Measurements from ENCODE around the gene VPS45. TPM values are rescaled to one million over a fixed set of nuclear protein-coding genes. Genes with fewer than 3 reads are reported as not detected.

The VPS45 gene
- polyA plus RNA-seq, 3 donors, result 36.0 to 41.9 (median 36.8) TPM

DNA sequence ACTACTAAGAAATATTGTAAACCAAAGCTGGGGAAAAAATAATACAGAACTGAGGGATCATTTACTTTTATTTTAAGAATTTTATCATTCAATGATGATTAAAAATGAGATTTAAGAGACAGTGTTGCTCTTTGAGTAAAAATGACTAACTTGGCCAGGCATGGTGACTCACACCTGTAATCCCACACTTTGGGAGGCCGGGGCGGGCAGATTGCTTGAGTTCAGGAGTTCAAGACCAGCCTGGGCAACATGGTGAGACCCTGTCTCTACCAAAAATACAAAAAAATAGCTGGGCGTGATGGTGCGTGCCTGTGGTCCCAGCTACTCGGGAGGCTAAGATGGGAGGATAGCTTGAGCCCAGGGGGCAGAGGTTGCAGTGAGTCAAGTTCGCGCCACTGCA lies 60.3 kb downstream of the VPS45 start:
- H3K27me3 ChIP-seq (ENCODE audit: control insufficient read depth in 2 of 2, insufficient read depth in 2 of 2, low read length in 2 of 2), result no peaks in the 10 kb centered on the region
- Mint-ChIP-seq H3K9me3 (no peaks in the 10 kb centered on the region), H3K27me3 (ENCODE audit: low read depth in 3 of 3) (no peaks in the 10 kb centered on the region), H3K4me3 (no peak overlapping the region), H3K36me3 (peaks cover 21 to 34% of the 10 kb centered on the region in 2 donors), H3K4me1 (peaks cover 2% of the 10 kb centered on the region), H3K27ac (peak overlapping the region in 1 of 7 donors; percentile 58)
- no peaks in the 10 kb centered on the region for H3K4me1 ChIP-seq (ENCODE audit: control insufficient read depth in 1 of 2, insufficient read depth in 2 of 2, low read length in 2 of 2)
- H3K79me2 ChIP-seq (ENCODE audit: insufficient read depth, low read length), result no peaks in the 10 kb centered on the region
- intact Hi-C loops (cut with micrococcal nuclease), result no loop called here
- TF ChIP-seq, protein P1, sequence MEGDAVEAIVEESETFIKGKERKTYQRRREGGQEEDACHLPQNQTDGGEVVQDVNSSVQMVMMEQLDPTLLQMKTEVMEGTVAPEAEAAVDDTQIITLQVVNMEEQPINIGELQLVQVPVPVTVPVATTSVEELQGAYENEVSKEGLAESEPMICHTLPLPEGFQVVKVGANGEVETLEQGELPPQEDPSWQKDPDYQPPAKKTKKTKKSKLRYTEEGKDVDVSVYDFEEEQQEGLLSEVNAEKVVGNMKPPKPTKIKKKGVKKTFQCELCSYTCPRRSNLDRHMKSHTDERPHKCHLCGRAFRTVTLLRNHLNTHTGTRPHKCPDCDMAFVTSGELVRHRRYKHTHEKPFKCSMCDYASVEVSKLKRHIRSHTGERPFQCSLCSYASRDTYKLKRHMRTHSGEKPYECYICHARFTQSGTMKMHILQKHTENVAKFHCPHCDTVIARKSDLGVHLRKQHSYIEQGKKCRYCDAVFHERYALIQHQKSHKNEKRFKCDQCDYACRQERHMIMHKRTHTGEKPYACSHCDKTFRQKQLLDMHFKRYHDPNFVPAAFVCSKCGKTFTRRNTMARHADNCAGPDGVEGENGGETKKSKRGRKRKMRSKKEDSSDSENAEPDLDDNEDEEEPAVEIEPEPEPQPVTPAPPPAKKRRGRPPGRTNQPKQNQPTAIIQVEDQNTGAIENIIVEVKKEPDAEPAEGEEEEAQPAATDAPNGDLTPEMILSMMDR (IDR thresholded peaks at IDR 0.05), result no peak
- H3K4me3 ChIP-seq (replicated peaks in 1 of 3; ENCODE audit: low read depth in 2 of 3, low read length in 3 of 3), result no peak overlapping the region
- H3K9me3 ChIP-seq (replicated peaks in 1 of 2; ENCODE audit: control insufficient read depth in 1 of 2, insufficient read depth in 1 of 2, low read length in 2 of 2), result no peaks in the 10 kb centered on the region
- no peak overlapping the region for H3K27ac ChIP-seq (ENCODE audit: low read depth in 1 of 2, low read length in 2 of 2)
- no peak overlapping the region for H3K4me2 ChIP-seq (replicated peaks; ENCODE audit: extremely low read depth, low read length, poor library complexity, severe bottlenecking)
- WGBS (ENCODE audit: insufficient coverage), result 100% methylated on average over 2 of the region's 7 CpGs
- DNase-seq, result no peak
- no peak overlapping the region for H3K9ac ChIP-seq (ENCODE audit: insufficient read depth, low read length, poor library complexity, severe bottlenecking)
- H3K36me3 ChIP-seq (replicated peaks in 1 of 2; ENCODE audit: control insufficient read depth in 1 of 2, insufficient read depth in 2 of 2, low read length in 2 of 2), result peaks cover 0 to 7% of the 10 kb centered on the region in 2 donors
- H2AFZ ChIP-seq (ENCODE audit: insufficient read depth, low read depth, low read length, poor library complexity, severe bottlenecking), result no peak overlapping the region
- no peaks in the 10 kb centered on the region for H4K20me1 ChIP-seq (ENCODE audit: insufficient read depth, low read length)

DNA sequence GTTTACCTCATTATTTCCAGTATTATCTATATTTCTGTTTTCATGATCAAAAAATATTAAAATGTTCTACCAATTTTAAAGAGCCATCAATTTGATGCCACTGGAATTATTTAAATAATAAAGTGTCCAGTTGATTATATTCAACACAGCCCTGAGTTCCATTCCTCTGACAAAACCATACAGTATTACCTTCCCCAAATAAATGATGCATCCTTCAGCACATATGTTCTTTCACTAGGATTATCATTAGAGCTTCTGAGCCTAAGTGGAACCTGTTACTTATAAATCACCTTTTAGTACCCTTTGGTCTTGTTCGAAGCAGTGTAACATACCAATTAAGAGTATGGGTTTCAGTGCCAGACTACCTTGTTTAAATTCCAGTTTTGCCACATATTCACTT lies 64.8 kb downstream of the VPS45 start:
- Histone ChIP-seq H3K4me2 (replicated peaks; ENCODE audit: extremely low read depth, low read length, poor library complexity, severe bottlenecking) (no peak overlapping the region), H3K27ac (ENCODE audit: low read depth in 1 of 2, low read length in 2 of 2) (no peak overlapping the region), H3K79me2 (ENCODE audit: insufficient read depth, low read length) (no peaks in the 10 kb centered on the region), H3K4me1 (ENCODE audit: control insufficient read depth in 1 of 2, insufficient read depth in 2 of 2, low read length in 2 of 2) (no peaks in the 10 kb centered on the region), H3K36me3 (replicated peaks in 1 of 2; ENCODE audit: control insufficient read depth in 1 of 2, insufficient read depth in 2 of 2, low read length in 2 of 2) (peaks cover 0 to 7% of the 10 kb centered on the region in 2 donors), H2AFZ (ENCODE audit: insufficient read depth, low read depth, low read length, poor library complexity, severe bottlenecking) (no peak overlapping the region), H3K9me3 (replicated peaks in 1 of 2; ENCODE audit: control insufficient read depth in 1 of 2, insufficient read depth in 1 of 2, low read length in 2 of 2) (no peaks in the 10 kb centered on the region), H4K20me1 (ENCODE audit: insufficient read depth, low read length) (no peaks in the 10 kb centered on the region), H3K9ac (ENCODE audit: insufficient read depth, low read length, poor library complexity, severe bottlenecking) (no peak overlapping the region), H3K4me3 (replicated peaks in 1 of 3; ENCODE audit: low read depth in 2 of 3, low read length in 3 of 3) (no peak overlapping the region), H3K27me3 (ENCODE audit: control insufficient read depth in 2 of 2, insufficient read depth in 2 of 2, low read length in 2 of 2) (no peaks in the 10 kb centered on the region)
- intact Hi-C loops (cut with micrococcal nuclease), result no loop called here
- H3K27ac Mint-ChIP-seq, result no peak overlapping the region
- no peak for DNase-seq
- WGBS (ENCODE audit: insufficient coverage), result no CpG with 5 or more reads among the region's 1 CpG
- TF ChIP-seq, protein P1 (IDR thresholded peaks at IDR 0.05), result no peak
- H3K9me3 Mint-ChIP-seq, result no peaks in the 10 kb centered on the region
- H3K27me3 Mint-ChIP-seq (ENCODE audit: low read depth in 3 of 3), result no peaks in the 10 kb centered on the region
- H3K4me3 Mint-ChIP-seq, result no peak overlapping the region
- H3K4me1 Mint-ChIP-seq, result peaks cover under 1% of the 10 kb centered on the region
- H3K36me3 Mint-ChIP-seq, result peaks cover 22 to 39% of the 10 kb centered on the region in 2 donors

All from CD14-positive monocyte (primary cell).